A673 (cell line): Measurements from ENCODE around the gene CNOT6L. TPM values are rescaled to one million over a fixed set of nuclear protein-coding genes. Genes with fewer than 3 reads are reported as not detected.

Experiments used
- BruUV-seq: library from RNA; stranded (reverse); fragments of 400-500 nt; replicated peaks from 2 replicates; lab custom pipeline; 2021; lab: Mats Ljungman, UMichigan
- CTCF ChIA-PET: fragments of 300-600 bp; sonication (Branson Sonifier 250); formaldehyde crosslinking; loops from one replicate; lab custom pipeline; 2022; ENCODE audit warnings: antibody characterized with exemption; lab: Charles Lee
- POLR2A ChIA-PET: fragments of 300-600 bp; sonication (Branson Sonifier 250); formaldehyde crosslinking; loops from one replicate; lab custom pipeline; 2022; ENCODE audit warnings: antibody characterized with exemption; ENCODE audit not compliant: low non-redundant PET; lab: Charles Lee
- DNase-seq: peaks from one replicate; pipeline ENCODE4 v3.0.0-alpha.2; 2015; ENCODE audit warnings: low spot score
- H3K27ac ChIP-seq: fragments of 200-600 bp; sonication (generic); 2 replicates; pipeline ENCODE4 v1.5.1; 2016; ENCODE audit warnings: mixed run types, low read depth, mild to moderate bottlenecking, mixed read lengths, antibody characterized with exemption, low read length; ENCODE audit not compliant: poor library complexity, severe bottlenecking
- H3K27me3 ChIP-seq: fragments of 200-600 bp; sonication (generic); replicated peaks from 2 replicates; pipeline ENCODE4 v1.6.1; 2017; ENCODE audit warnings: mixed run types, low read depth, mild to moderate bottlenecking, mixed read lengths, antibody characterized with exemption, low read length; ENCODE audit not compliant: insufficient read depth, poor library complexity
- H3K36me3 ChIP-seq: fragments of 200-600 bp; sonication (generic); 2 replicates; pipeline ENCODE4 v1.6.1; 2016; ENCODE audit warnings: mixed run types, mild to moderate bottlenecking, mixed read lengths, antibody characterized with exemption, low read length; ENCODE audit not compliant: insufficient read depth, poor library complexity, severe bottlenecking
- H3K4me1 ChIP-seq: fragments of 200-600 bp; sonication (generic); 2 replicates; pipeline ENCODE4 v1.6.1; 2017; ENCODE audit warnings: mixed run types, mild to moderate bottlenecking, mixed read lengths, antibody characterized with exemption, low read length; ENCODE audit not compliant: insufficient read depth, poor library complexity, severe bottlenecking
- H3K4me3 ChIP-seq: fragments of 200-600 bp; sonication (generic); 2 replicates; pipeline ENCODE4 v1.5.1; 2016; ENCODE audit warnings: low read depth, mixed run types, mild to moderate bottlenecking, mixed read lengths, low read length; ENCODE audit not compliant: poor library complexity, severe bottlenecking
- H3K9me3 ChIP-seq: fragments of 200-600 bp; sonication (generic); 2 replicates; pipeline ENCODE4 v1.6.1; 2016; ENCODE audit warnings: mixed run types, low read depth, mild to moderate bottlenecking, mixed read lengths, antibody characterized with exemption, low read length; ENCODE audit not compliant: poor library complexity, severe bottlenecking
- EZH2 ChIP-seq: fragments of 200-600 bp; sonication (generic); IDR thresholded peaks from 2 replicates; pipeline ENCODE4 v1.6.1; 2017; ENCODE audit warnings: borderline replicate concordance, low read depth, mild to moderate bottlenecking, mixed read lengths, antibody characterized with exemption, low read length; ENCODE audit not compliant: poor library complexity, severe bottlenecking
- intact Hi-C: fragments of 100-400 bp; cut with micrococcal nuclease; formaldehyde crosslinking; loops from one replicate; pipeline ENCODE4 v1.10.0; 2022; ENCODE audit not compliant: unreplicated experiment
- total RNA-seq: library from RNA; stranded (reverse); gene quantifications from 2 replicates; pipeline ENCODE4 v1.2.3, GENCODE V29; 2021
- TF ChIP-seq, protein P1 (sequence below): fragments of 300-800, 200-600 bp; sonication (generic); conservative IDR thresholded peaks from 2 replicates; pipeline ENCODE4 v1.5.1; 2017; ENCODE audit warnings: low read depth, mild to moderate bottlenecking, antibody characterized with exemption, low read length, moderate library complexity, mixed read lengths

The CNOT6L gene
- total RNA-seq, 1 experiment from 2014 or later: 13.4 TPM

DNA sequence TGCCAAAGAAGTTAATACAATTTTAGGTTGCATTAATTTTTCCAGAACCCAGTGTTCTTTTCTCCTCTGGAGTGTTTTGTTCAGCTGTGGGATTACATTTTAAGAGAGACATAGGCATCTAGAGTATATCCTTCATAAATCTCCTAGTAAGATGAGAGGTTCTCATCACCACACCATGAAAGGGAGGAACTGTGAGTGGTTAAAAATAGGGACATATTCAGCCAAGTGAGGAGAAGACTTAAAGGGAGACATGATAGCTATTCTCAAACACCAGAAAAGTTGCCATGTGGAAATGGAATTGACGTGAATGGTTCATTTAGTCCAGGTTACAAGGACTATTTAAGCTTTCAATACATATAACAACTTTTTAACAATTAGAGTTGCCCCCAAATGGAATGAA, 37.0 kb upstream of the CNOT6L start:
- Histone ChIP-seq H3K4me1 (no peaks in the 10 kb centered on the region), H3K27ac (no peak overlapping the region), H3K9me3 (no peaks in the 10 kb centered on the region), H3K36me3 (no peaks in the 10 kb centered on the region), H3K4me3 (no peak overlapping the region), H3K27me3 (no peaks in the 10 kb centered on the region)
- POLR2A ChIA-PET: no interaction called here
- intact Hi-C loops: no loop called here
- CTCF ChIA-PET: no interaction called here
- TF ChIP-seq EZH2: no peak
- DNase-seq: no peak
- BruUV-seq: no TSS peak

DNA sequence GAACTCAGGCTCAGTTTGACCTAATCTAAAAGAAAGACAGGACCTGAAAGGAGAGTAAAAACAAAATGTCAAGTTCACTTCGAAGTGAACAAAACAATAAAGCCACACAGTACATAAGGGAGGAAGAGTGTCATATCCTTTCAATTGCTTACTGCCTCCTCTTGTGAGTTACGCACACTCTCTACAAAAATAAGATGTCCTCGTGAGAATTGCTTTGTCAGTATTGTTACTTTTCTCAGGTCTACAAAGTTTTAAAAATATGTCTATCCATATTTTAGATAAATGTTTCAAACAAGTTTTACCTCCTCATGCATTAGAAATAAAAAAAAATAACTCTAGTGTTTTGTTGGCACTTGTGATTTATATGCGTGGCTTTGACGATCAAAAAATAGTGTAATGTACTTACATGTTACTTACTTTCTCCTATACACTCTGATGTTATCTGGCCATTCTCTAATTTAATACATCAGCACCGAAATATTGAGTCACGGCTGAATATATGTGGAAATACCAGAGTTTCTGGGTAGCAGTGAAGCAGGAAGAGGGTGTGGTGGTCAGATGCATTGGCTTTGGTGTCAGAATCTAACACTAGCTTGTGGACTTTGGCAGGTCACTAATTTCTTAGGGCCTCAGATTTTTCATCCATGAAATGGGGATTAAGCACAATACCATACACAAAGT, 35.4 kb upstream of the CNOT6L start:
- Histone ChIP-seq H3K4me3 (no peak overlapping the region), H3K27ac (no peak overlapping the region), H3K9me3 (no peaks in the 10 kb centered on the region), H3K36me3 (no peaks in the 10 kb centered on the region), H3K27me3 (no peaks in the 10 kb centered on the region), H3K4me1 (no peaks in the 10 kb centered on the region)
- ChIA-PET POLR2A (no interaction called here), CTCF (no interaction called here)
- intact Hi-C loops: no loop called here
- BruUV-seq: no TSS peak
- no peak for TF ChIP-seq EZH2
- TF ChIP-seq, protein P1, sequence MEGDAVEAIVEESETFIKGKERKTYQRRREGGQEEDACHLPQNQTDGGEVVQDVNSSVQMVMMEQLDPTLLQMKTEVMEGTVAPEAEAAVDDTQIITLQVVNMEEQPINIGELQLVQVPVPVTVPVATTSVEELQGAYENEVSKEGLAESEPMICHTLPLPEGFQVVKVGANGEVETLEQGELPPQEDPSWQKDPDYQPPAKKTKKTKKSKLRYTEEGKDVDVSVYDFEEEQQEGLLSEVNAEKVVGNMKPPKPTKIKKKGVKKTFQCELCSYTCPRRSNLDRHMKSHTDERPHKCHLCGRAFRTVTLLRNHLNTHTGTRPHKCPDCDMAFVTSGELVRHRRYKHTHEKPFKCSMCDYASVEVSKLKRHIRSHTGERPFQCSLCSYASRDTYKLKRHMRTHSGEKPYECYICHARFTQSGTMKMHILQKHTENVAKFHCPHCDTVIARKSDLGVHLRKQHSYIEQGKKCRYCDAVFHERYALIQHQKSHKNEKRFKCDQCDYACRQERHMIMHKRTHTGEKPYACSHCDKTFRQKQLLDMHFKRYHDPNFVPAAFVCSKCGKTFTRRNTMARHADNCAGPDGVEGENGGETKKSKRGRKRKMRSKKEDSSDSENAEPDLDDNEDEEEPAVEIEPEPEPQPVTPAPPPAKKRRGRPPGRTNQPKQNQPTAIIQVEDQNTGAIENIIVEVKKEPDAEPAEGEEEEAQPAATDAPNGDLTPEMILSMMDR: no peak
- no peak for DNase-seq

DNA sequence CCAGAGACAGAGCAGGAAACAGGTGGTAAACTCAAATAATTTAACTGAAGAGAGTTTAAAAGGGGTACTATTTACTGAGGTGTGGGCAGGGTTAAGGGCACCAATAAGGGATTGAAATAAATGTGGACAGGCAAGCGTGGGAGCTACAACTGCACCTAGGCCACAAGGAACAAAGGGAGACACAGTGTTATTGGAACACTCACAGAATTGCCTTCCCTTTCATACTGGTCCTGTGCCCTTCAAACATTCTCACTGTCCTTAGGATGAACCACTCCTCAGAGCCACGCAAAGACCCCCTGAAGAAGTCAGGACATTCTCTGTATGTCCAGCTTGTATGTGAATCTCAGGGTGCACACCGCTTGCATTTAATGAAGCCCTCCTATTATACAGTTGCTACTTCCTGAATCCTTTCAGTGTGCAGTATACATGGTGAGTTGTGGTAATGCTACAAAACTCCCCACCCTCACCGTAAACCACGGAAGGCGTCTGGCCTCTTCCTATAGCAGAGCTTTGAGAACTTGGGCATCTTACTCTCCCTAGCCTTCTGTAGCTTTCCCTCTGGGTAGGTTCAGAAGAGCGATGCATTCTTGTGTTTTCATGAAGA, 33.8 kb upstream of the CNOT6L start:
- H3K36me3 ChIP-seq: no peaks in the 10 kb centered on the region
- no peaks in the 10 kb centered on the region for H3K27me3 ChIP-seq
- no peak for TF ChIP-seq EZH2
- TF ChIP-seq, protein P1: no peak
- POLR2A ChIA-PET: no interaction called here
- H3K4me3 ChIP-seq: no peak overlapping the region
- intact Hi-C loops: no loop called here
- no peak for DNase-seq
- BruUV-seq: no TSS peak
- H3K4me1 ChIP-seq: no peaks in the 10 kb centered on the region
- CTCF ChIA-PET: interaction anchor here (0.7 kb wide), 1 partner anchor 9 kb away, joined by 5 read pairs; no protein-coding TSS in a partner anchor
- no peak overlapping the region for H3K27ac ChIP-seq
- H3K9me3 ChIP-seq: no peaks in the 10 kb centered on the region
